IMR-90 (cell line): Measurements from ENCODE around the gene SYNE1. TPM values are rescaled to one million over a fixed set of nuclear protein-coding genes. Genes with fewer than 3 reads are reported as not detected.
"Not testable (repeated sequence)": the region's sequence is repeated elsewhere in the genome, so short reads cannot be mapped to it uniquely, and the experiment has no call there.

Experiments
- ATAC-seq: fragments of 200-7000 bp; cut with Tn5 transposase; 2 replicates; pipeline ENCODE4 v1.9.1; 2020; ENCODE audit warnings: low read depth, mild to moderate bottlenecking, moderate library complexity
- BruUV-seq: library from RNA; stranded (reverse); fragments of 400-500 nt; replicated peaks from 2 replicates; lab custom pipeline; 2021; lab: Mats Ljungman, UMichigan
- CTCF ChIA-PET: fragments of 300-600 bp; formaldehyde crosslinking; extraction: SDS; loops from one replicate; lab custom pipeline; 2021; ENCODE audit warnings: antibody characterized with exemption; lab: Yijun Ruan, JAX
- POLR2A ChIA-PET: fragments of 300-600 bp; sonication (Branson Sonifier 250); formaldehyde crosslinking; loops from one replicate; lab custom pipeline; 2022; ENCODE audit warnings: antibody characterized with exemption; ENCODE audit not compliant: unreplicated experiment; lab: Charles Lee
- DNase-seq: peaks from one replicate; pipeline ENCODE4 v3.0.0; 2013
- H2AFZ ChIP-seq: replicated peaks from 2 replicates; pipeline ENCODE3; 2013; ENCODE audit warnings: low read length, mild to moderate bottlenecking; ENCODE audit not compliant: poor library complexity
- H2AK5ac ChIP-seq: 2 replicates; pipeline ENCODE4 v1.6.1; 2013; ENCODE audit warnings: low read depth, low read length, inconsistent platforms
- H2AK9ac ChIP-seq: replicated peaks from 2 replicates; pipeline ENCODE3; 2013; ENCODE audit warnings: mild to moderate bottlenecking, low read depth, low read length, moderate library complexity; ENCODE audit not compliant: poor library complexity
- H2BK120ac ChIP-seq: 2 replicates; pipeline ENCODE4 v1.6.1; 2013; ENCODE audit warnings: low read depth, low read length, inconsistent platforms
- H2BK15ac ChIP-seq: 3 replicates; pipeline ENCODE4 v1.6.1; 2013; ENCODE audit warnings: low read depth, low read length, inconsistent platforms
- H2BK20ac ChIP-seq: 2 replicates; pipeline ENCODE4 v1.6.1; 2013; ENCODE audit warnings: low read depth, mild to moderate bottlenecking, inconsistent platforms, low read length, moderate library complexity
- H2BK5ac ChIP-seq: 2 replicates; pipeline ENCODE4 v1.6.1; 2013; ENCODE audit warnings: mild to moderate bottlenecking, low read depth, low read length, inconsistent platforms; ENCODE audit not compliant: poor library complexity, severe bottlenecking
- H3K14ac ChIP-seq: replicated peaks from 2 replicates; pipeline ENCODE4 v1.6.1; 2013; ENCODE audit warnings: low read depth, low read length, inconsistent platforms
- H3K18ac ChIP-seq: 2 replicates; pipeline ENCODE4 v1.6.1; 2013; ENCODE audit warnings: low read depth, low read length, control low read depth
- H3K23ac ChIP-seq: 2 replicates; pipeline ENCODE4 v1.6.1; 2013; ENCODE audit warnings: low read depth, low read length, inconsistent platforms
- H3K27ac ChIP-seq: 2 replicates; pipeline ENCODE4 v1.5.1; 2013; ENCODE audit warnings: mild to moderate bottlenecking, control low read depth, low read length; ENCODE audit not compliant: insufficient read depth
- H3K27me3 ChIP-seq: 2 replicates; pipeline ENCODE4 v1.6.1; 2013; ENCODE audit warnings: low read length; ENCODE audit not compliant: control insufficient read depth, insufficient read depth
- H3K36me3 ChIP-seq: 2 replicates; pipeline ENCODE4 v1.6.1; 2013; ENCODE audit warnings: low read length, mixed read lengths; ENCODE audit not compliant: control insufficient read depth, insufficient read depth
- H3K4ac ChIP-seq: 2 replicates; pipeline ENCODE4 v1.6.1; 2013; ENCODE audit warnings: low read depth, low read length, inconsistent platforms
- H3K4me1 ChIP-seq: 2 replicates; pipeline ENCODE4 v1.6.1; 2013; ENCODE audit warnings: low read length, mixed read lengths; ENCODE audit not compliant: control insufficient read depth, insufficient read depth
- H3K4me2 ChIP-seq: 2 replicates; pipeline ENCODE4 v1.6.1; 2013; ENCODE audit warnings: low read depth, mild to moderate bottlenecking, control low read depth, low read length, moderate library complexity
- H3K4me3 ChIP-seq: 2 replicates; pipeline ENCODE4 v1.5.1; 2013; ENCODE audit warnings: low read depth, mild to moderate bottlenecking, control low read depth, low read length, moderate library complexity; ENCODE audit not compliant: insufficient read depth
- H3K56ac ChIP-seq: 2 replicates; pipeline ENCODE4 v1.6.1; 2013; ENCODE audit warnings: low read length, inconsistent platforms; ENCODE audit not compliant: insufficient read depth; ENCODE audit errors: extremely low read depth
- H3K79me1 ChIP-seq, 2 experiments: 2 replicates each; pipeline ENCODE4 v1.6.1; 2013; ENCODE audit warnings: low read length in 2 of 2, inconsistent platforms in 1 of 2, low read depth in 1 of 2
- H3K9ac ChIP-seq: 2 replicates; pipeline ENCODE4 v1.6.1; 2013; ENCODE audit warnings: low read depth, low read length, control low read depth
- H3K9me1 ChIP-seq: 2 replicates; pipeline ENCODE4 v1.6.1; 2013; ENCODE audit warnings: low read length, inconsistent platforms; ENCODE audit not compliant: insufficient read depth
- H3K9me3 ChIP-seq: 2 replicates; pipeline ENCODE4 v1.6.1; 2013; ENCODE audit warnings: low read length; ENCODE audit not compliant: control insufficient read depth, insufficient read depth
- H4K20me1 ChIP-seq: 2 replicates; pipeline ENCODE4 v1.6.1; 2013; ENCODE audit warnings: low read length, inconsistent platforms; ENCODE audit not compliant: insufficient read depth
- H4K5ac ChIP-seq: 2 replicates; pipeline ENCODE4 v1.6.1; 2013; ENCODE audit warnings: mild to moderate bottlenecking, low read depth, low read length, control low read depth
- H4K8ac ChIP-seq, 2 experiments: 2 replicates each; pipeline ENCODE4 v1.6.1; 2013; ENCODE audit warnings: low read depth in 2 of 2, low read length in 2 of 2, control low read depth in 1 of 2, inconsistent platforms in 1 of 2
- H4K91ac ChIP-seq: 2 replicates; pipeline ENCODE4 v1.6.1; 2013; ENCODE audit warnings: low read depth, low read length, inconsistent platforms; ENCODE audit not compliant: insufficient read depth
- MAFK ChIP-seq: IDR thresholded peaks from 2 replicates; pipeline ENCODE4 v1.6.1; 2012; ENCODE audit warnings: low read depth, low read length, improper control_type of control experiment
- RFX5 ChIP-seq: IDR thresholded peaks from 2 replicates; pipeline ENCODE4 v1.8.0; 2012; ENCODE audit warnings: low read depth, mild to moderate bottlenecking, low read length, moderate library complexity
- USF2 ChIP-seq: fragments of 150-350 bp; IDR thresholded peaks from 2 replicates; pipeline ENCODE4 v1.6.1; 2017; ENCODE audit warnings: mild to moderate bottlenecking, antibody characterized with exemption, low read length, low read depth
- WGBS, 2 experiments: methylation state at CpG; one replicate each; pipeline versions ENCODE4 v1.1.5 to v1.1.7; 2013; ENCODE audit warnings: missing lambda C conversion rate in 2 of 2; ENCODE audit not compliant: insufficient read length in 1 of 2; ENCODE audit errors: extremely low coverage in 2 of 2; 5-methylcytosine and 5-hydroxymethylcytosine counted together
- dilution Hi-C: fragments of 300-500 bp; cut with HindIII; formaldehyde crosslinking; loops from one replicate; pipeline ENCODE4 v1.14.3; 2018; ENCODE audit warnings: low sequenced_read_pairs; ENCODE audit not compliant: unreplicated experiment
- in situ Hi-C: fragments of 300-500 bp; cut with MboI; formaldehyde crosslinking; loops from 3 replicates; pipeline ENCODE4 v1.14.3; 2019; ENCODE audit warnings: low sequenced_read_pairs, inconsistent platforms, mixed read lengths
- intact Hi-C: fragments of 100-400 bp; cut with micrococcal nuclease; formaldehyde crosslinking; loops from 2 replicates; pipeline ENCODE4 v1.10.0; 2022
- polyA plus RNA-seq, 3 experiments: library from polyadenylated mRNA; depleted of rRNA; stranded (reverse); fragments of >200 nt; gene quantifications; 2 replicates each; pipeline ENCODE4 v1.2.3, GENCODE V29; 2012; ENCODE audit warnings: low replicate concordance in 1 of 3
- total RNA-seq: library from RNA; depleted of rRNA; stranded (reverse); fragments of >200 nt; gene quantifications from 2 replicates; pipeline ENCODE4 v1.2.3, GENCODE V29; 2012

The SYNE1 gene
- total and polyA plus RNA-seq, 2 of the 4 experiments (the other 2 are of a cell fraction) = 34.1 to 159 TPM

DNA sequence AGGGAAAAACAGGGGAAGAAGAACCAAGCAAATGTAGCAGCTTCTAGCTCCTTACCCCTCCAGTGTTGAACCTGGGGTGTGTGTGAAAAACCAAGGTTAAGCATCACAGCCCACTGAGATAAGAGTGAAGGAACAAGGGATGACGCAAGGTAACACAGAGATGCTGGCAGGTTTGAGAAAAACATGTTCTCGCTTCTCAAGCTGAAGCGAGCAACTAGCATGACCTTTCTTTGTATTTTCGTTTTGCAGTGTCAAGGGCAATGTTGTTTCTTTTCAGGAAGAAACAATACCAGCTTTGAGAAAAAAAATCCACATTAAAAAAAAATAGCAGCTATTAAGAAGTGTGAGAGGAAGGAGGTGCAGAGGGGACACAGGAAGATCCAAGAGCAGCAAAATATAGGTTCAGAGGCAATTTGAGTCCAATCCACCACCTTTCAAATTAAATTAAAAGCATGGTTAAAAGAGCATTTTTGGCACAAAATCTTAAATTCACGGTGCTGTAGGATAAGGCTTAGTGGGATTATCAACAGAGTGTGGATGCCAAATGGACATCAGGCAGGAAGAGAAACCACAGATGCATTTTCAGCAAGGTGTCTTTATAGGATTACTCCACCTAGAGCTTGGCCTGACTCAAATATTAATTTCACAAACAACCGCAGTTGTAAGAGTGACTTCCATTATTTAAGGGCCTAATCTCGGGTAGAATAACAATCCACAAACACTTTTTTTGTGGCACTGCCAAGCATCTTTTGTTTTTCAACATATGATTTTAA, 70.9 kb downstream of the SYNE1 start (continued):
- TF ChIP-seq RFX5 = no peak

DNA sequence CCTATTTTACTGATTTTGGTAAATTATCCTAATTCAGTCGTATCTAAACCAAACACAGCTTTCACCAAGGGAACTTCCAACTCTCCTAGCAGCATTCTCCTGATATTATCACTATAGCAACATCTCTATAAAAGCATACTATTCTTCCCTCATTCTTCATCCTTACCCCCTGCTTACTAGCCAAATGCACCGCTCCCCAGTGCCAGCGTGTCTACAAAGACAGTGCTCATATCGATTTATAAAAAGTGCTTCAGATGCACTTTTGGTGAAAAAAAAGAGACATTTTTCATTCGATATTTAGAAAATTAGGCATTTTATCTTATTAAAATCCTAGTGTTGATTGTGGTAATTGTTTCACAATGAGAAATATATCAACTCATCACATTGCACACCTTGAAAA, 74.0 kb downstream of the SYNE1 start:
- no peaks in the 10 kb centered on the region for H4K20me1 ChIP-seq
- H3K4me1 ChIP-seq = no peaks in the 10 kb centered on the region
- no peak overlapping the region for H2AFZ ChIP-seq
- H3K4ac ChIP-seq = no peak overlapping the region
- no peak overlapping the region for H2AK5ac ChIP-seq
- no peak overlapping the region for H3K27ac ChIP-seq
- H3K18ac ChIP-seq = no peak overlapping the region
- ATAC-seq = no peak
- no peak overlapping the region for H2BK120ac ChIP-seq
- no peak overlapping the region for H3K14ac ChIP-seq
- CTCF ChIA-PET = no interaction called here
- in situ Hi-C loops = no loop called here
- no peak overlapping the region for H2BK5ac ChIP-seq
- no peaks in the 10 kb centered on the region for H3K9me1 ChIP-seq
- TF ChIP-seq USF2 (no peak), MAFK (0 out of 2 replicates have a peak, but pooled peaks have one; percentile 2)
- peaks cover 0 to 14% of the 10 kb centered on the region in 2 experiments; a peak in 1 of 4 replicates for H3K79me1 ChIP-seq
- H3K9me3 ChIP-seq = no peaks in the 10 kb centered on the region
- no CpG with 5 or more reads among the region's 5 CpGs for WGBS, 2 experiments
- H3K4me2 ChIP-seq = no peak overlapping the region
- no peak for DNase-seq
- dilution Hi-C loops = no loop called here
- no peak overlapping the region for H2AK9ac ChIP-seq
- no peaks in the 10 kb centered on the region for H3K36me3 ChIP-seq
- no peak overlapping the region for H4K8ac ChIP-seq
- no peak overlapping the region for H4K91ac ChIP-seq
- no peak overlapping the region for H3K9ac ChIP-seq
- no peak overlapping the region for H2BK15ac ChIP-seq
- BruUV-seq = no TSS peak
- no peak overlapping the region for H3K56ac ChIP-seq
- H3K4me3 ChIP-seq = no peak overlapping the region
- no peaks in the 10 kb centered on the region for H3K27me3 ChIP-seq
- no peak overlapping the region for H3K23ac ChIP-seq
- no peak overlapping the region for H4K5ac ChIP-seq
- POLR2A ChIA-PET = no interaction called here
- H2BK20ac ChIP-seq = no peak overlapping the region
- intact Hi-C loops = no loop called here

DNA sequence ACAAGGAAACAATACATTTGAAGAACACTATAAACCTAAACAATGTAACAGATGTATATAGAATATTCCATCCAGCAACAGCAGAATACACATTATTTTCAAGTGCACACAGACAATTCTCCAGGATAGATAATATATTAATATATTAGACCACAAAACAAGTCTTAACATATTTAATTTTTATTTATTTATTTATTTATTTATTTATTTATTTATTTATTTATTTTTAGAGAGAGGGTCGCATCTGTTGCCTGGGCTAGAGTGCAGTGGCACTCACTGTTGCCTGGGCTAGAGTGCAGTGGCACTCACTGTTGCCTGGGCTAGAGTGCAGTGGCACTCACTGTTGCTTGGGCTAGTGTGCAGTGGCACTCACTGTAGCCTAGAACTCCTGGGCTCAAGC, 78.4 kb downstream of the SYNE1 start:
- H3K14ac ChIP-seq, H3K4me1 ChIP-seq, H2AK5ac ChIP-seq, H2BK120ac ChIP-seq, H4K8ac ChIP-seq, H3K23ac ChIP-seq, H2AK9ac ChIP-seq, dilution Hi-C loops, H3K56ac ChIP-seq, H4K20me1 ChIP-seq, H3K4me3 ChIP-seq, H2BK20ac ChIP-seq, H4K5ac ChIP-seq, H3K36me3 ChIP-seq, H2BK5ac ChIP-seq, H2BK15ac ChIP-seq, H3K4ac ChIP-seq, H3K9ac ChIP-seq, H3K4me2 ChIP-seq, H2AFZ ChIP-seq, H4K91ac ChIP-seq, DNase-seq, H3K27ac ChIP-seq, H3K9me3 ChIP-seq, H3K27me3 ChIP-seq, BruUV-seq, ATAC-seq, H3K9me1 ChIP-seq, H3K18ac ChIP-seq, POLR2A ChIA-PET, H3K79me1 ChIP-seq: not testable (repeated sequence)
- CTCF ChIA-PET = interaction anchor here (1.3 kb wide), 1 partner anchor 84 kb away, joined by 3 read pairs; no protein-coding TSS in a partner anchor
- no CpG with 5 or more reads among the region's 1 CpG for WGBS, 2 experiments
- in situ Hi-C loops = loop anchor here (10.0 kb wide), 1 partner anchor 106 kb away; no protein-coding TSS in a partner anchor
- intact Hi-C loops = loop anchor here (10.0 kb wide), 1 partner anchor 174 kb away; no protein-coding TSS in a partner anchor
